Measurements from ENCODE around the gene TBC1D3B. TPM values are rescaled to one million over a fixed set of nuclear protein-coding genes. Genes with fewer than 3 reads are reported as not detected.

TBC1D3B gene
- polyA plus RNA-seq, 2 of the 4 experiments (the other 2 are of a cell fraction): 1.5 to 5.6 TPM

DNA sequence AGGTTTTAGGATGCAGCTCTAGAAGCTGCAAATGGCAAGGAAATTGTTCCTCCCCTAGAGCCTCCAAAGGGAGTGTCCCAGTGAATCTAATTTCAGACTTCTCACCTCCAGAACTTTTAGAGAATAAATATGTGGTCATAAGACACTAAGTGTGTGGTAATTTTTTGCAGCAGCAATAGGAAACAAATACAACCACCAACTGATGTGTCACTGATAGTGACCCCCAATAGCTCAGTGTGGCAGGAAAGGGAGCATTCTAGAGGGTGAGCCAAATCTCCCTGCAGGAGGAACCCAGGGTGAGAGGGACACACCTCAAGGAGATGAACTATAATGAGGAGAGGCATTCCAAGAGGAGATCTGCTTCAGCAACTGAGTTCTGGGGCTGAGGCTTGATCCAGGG is 38.5 kb upstream of the TBC1D3B start (continued):
- TF ChIP-seq, protein P1, sequence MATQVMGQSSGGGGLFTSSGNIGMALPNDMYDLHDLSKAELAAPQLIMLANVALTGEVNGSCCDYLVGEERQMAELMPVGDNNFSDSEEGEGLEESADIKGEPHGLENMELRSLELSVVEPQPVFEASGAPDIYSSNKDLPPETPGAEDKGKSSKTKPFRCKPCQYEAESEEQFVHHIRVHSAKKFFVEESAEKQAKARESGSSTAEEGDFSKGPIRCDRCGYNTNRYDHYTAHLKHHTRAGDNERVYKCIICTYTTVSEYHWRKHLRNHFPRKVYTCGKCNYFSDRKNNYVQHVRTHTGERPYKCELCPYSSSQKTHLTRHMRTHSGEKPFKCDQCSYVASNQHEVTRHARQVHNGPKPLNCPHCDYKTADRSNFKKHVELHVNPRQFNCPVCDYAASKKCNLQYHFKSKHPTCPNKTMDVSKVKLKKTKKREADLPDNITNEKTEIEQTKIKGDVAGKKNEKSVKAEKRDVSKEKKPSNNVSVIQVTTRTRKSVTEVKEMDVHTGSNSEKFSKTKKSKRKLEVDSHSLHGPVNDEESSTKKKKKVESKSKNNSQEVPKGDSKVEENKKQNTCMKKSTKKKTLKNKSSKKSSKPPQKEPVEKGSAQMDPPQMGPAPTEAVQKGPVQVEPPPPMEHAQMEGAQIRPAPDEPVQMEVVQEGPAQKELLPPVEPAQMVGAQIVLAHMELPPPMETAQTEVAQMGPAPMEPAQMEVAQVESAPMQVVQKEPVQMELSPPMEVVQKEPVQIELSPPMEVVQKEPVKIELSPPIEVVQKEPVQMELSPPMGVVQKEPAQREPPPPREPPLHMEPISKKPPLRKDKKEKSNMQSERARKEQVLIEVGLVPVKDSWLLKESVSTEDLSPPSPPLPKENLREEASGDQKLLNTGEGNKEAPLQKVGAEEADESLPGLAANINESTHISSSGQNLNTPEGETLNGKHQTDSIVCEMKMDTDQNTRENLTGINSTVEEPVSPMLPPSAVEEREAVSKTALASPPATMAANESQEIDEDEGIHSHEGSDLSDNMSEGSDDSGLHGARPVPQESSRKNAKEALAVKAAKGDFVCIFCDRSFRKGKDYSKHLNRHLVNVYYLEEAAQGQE (IDR thresholded peaks at IDR 0.05): no peak
- TF ChIP-seq TP53 (CRISPR knock-in tag; IDR thresholded peaks at IDR 0.05): no peak
- TF ChIP-seq, protein P2, sequence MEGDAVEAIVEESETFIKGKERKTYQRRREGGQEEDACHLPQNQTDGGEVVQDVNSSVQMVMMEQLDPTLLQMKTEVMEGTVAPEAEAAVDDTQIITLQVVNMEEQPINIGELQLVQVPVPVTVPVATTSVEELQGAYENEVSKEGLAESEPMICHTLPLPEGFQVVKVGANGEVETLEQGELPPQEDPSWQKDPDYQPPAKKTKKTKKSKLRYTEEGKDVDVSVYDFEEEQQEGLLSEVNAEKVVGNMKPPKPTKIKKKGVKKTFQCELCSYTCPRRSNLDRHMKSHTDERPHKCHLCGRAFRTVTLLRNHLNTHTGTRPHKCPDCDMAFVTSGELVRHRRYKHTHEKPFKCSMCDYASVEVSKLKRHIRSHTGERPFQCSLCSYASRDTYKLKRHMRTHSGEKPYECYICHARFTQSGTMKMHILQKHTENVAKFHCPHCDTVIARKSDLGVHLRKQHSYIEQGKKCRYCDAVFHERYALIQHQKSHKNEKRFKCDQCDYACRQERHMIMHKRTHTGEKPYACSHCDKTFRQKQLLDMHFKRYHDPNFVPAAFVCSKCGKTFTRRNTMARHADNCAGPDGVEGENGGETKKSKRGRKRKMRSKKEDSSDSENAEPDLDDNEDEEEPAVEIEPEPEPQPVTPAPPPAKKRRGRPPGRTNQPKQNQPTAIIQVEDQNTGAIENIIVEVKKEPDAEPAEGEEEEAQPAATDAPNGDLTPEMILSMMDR (IDR thresholded peaks at IDR 0.05): no peak
- TF ChIP-seq RNF2 (IDR thresholded peaks at IDR 0.05; ENCODE audit: borderline replicate concordance, low read depth): no peak
- no peak for TF ChIP-seq CHD2 (IDR thresholded peaks at IDR 0.05; ENCODE audit: low read length, partially characterized antibody)
- TF ChIP-seq HOXB5 (CRISPR knock-in tag; IDR thresholded peaks at IDR 0.05): no peak
- TF ChIP-seq HOXA7 (CRISPR knock-in tag; IDR thresholded peaks at IDR 0.05): no peak
- TF ChIP-seq POLR2A (IDR thresholded peaks at IDR 0.05; ENCODE audit: low read length): no peak
- no peak for TF ChIP-seq ZNF302 (CRISPR knock-in tag; IDR thresholded peaks at IDR 0.05)
- no peak for TF ChIP-seq CBX8 (IDR thresholded peaks at IDR 0.05)
- TF ChIP-seq, protein P3, sequence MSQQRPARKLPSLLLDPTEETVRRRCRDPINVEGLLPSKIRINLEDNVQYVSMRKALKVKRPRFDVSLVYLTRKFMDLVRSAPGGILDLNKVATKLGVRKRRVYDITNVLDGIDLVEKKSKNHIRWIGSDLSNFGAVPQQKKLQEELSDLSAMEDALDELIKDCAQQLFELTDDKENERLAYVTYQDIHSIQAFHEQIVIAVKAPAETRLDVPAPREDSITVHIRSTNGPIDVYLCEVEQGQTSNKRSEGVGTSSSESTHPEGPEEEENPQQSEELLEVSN (IDR thresholded peaks at IDR 0.05; ENCODE audit: borderline replicate concordance, low read depth): no peak
- no peak for TF ChIP-seq CBX2 (IDR thresholded peaks at IDR 0.05; ENCODE audit: borderline replicate concordance, low read depth)

DNA sequence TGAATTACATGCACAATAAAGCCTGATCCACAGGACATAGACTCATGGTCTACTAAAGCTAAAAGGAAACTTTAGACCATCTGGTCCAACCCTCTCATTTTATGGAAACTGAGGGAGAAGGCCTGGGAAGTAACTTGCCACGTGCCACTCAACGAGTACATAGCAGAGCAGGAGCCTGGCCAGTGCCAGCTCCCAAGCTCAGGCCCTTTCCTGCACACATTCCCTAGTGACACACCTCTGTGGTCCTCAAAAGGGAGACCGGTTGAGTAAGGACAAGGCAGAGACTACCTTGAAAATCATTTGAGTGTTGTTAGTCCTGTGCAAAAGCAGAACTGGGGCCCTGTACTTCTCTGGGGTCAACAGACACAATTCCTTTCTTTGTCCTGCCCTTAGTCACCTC is 37.3 kb upstream of the TBC1D3B start:
- ATAC-seq (no peak), FAIRE-seq (no peak), DNase-seq (ENCODE audit: low read depth in 1 of 2, low spot score in 1 of 2) (no peak)
- no peak overlapping the region for H3K4me2 ChIP-seq
- H3K9me3 ChIP-seq: peaks cover 14% of the 10 kb centered on the region
- ChIA-PET POLR2A (no interaction called here), CTCF (no interaction called here)
- H3K27ac ChIP-seq: no peak overlapping the region
- no peaks in the 10 kb centered on the region for H3K4me1 ChIP-seq
- H3K4me3 ChIP-seq: no peak overlapping the region
- WGBS (ENCODE audit: missing lambda C conversion rate): 25% methylated on average over 3 of the region's 3 CpGs
- TF ChIP-seq KDM5A (IDR thresholded peaks at IDR 0.05) (no peak), FOSB (CRISPR knock-in tag; IDR thresholded peaks at IDR 0.05) (no peak), RCOR1 (IDR thresholded peaks at IDR 0.05; ENCODE audit: low read depth, low read length) (no peak), TP53 (CRISPR knock-in tag; IDR thresholded peaks at IDR 0.05) (no peak), EP300 (IDR thresholded peaks at IDR 0.05) (no peak), MAFK (IDR thresholded peaks at IDR 0.05; ENCODE audit: partially characterized antibody) (no peak), SREBF2 (IDR thresholded peaks at IDR 0.05) (no peak), TFCP2L1 (CRISPR knock-in tag; IDR thresholded peaks at IDR 0.05) (no peak), PHF8 (IDR thresholded peaks at IDR 0.05; ENCODE audit: borderline replicate concordance, low read depth) (no peak)

DNA sequence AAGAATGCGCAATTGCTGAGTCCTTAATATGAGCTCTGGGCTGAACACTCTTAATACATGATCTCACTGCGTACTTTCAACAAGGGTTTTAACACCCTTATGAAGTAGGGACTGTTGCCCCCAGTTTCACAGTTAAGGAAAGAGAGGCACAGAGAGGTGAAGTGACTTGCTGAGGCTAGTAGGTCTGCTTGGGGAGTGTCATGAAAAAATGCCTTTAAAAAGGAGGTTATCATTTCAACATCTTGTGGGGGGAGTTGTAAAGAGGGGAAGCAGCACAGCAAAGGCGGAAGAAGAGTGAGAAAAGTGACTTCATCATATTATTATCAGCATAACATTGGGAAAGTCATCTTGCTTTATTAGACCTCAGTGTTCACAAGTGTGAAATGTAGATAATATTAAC is 36.5 kb upstream of the TBC1D3B start:
- FAIRE-seq (no peak), ATAC-seq (no peak), DNase-seq (ENCODE audit: low read depth in 1 of 2, low spot score in 1 of 2) (no peak)
- WGBS (ENCODE audit: missing lambda C conversion rate): 37% methylated on average over 3 of the region's 3 CpGs
- TF ChIP-seq, protein P4, sequence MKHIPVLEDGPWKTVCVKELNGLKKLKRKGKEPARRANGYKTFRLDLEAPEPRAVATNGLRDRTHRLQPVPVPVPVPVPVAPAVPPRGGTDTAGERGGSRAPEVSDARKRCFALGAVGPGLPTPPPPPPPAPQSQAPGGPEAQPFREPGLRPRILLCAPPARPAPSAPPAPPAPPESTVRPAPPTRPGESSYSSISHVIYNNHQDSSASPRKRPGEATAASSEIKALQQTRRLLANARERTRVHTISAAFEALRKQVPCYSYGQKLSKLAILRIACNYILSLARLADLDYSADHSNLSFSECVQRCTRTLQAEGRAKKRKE (CRISPR knock-in tag; IDR thresholded peaks at IDR 0.05; ENCODE audit: low read depth): no peak
- TF ChIP-seq GATA3 (IDR thresholded peaks at IDR 0.05; ENCODE audit: borderline replicate concordance) (no peak), POLR2A (IDR thresholded peaks at IDR 0.05; ENCODE audit: low read length) (no peak)
- Histone ChIP-seq H3K9me3 (peaks cover 7% of the 10 kb centered on the region; the same call in 1 of the 3 replicates), H3K4me3 (no peak overlapping the region), H3K4me2 (no peak overlapping the region), H3K4me1 (no peaks in the 10 kb centered on the region), H3K27ac (no peak overlapping the region)
- ChIA-PET CTCF (no interaction called here), POLR2A (no interaction called here)

Measured in A549 (cell line).